DOHH2 (cell line): ENCODE data around the gene SCAMP3.
"Not testable (repeated sequence)": the region's sequence is repeated elsewhere in the genome, so short reads cannot be mapped to it uniquely, and the experiment has no call there.

Experiments
- H3F3A ChIP-seq: fragments of 200-600 bp; sonication (generic), shearing (Covaris generic); 2 replicates; pipeline ENCODE4 v1.6.0; 2016; ENCODE audit warnings: antibody characterized with exemption, mild to moderate bottlenecking; ENCODE audit not compliant: control insufficient read depth, insufficient read depth
- H3K27ac ChIP-seq: fragments of 200-600 bp; sonication (generic); 2 replicates; pipeline ENCODE4 v1.5.1; 2014; ENCODE audit warnings: low read depth, mild to moderate bottlenecking, low read length, moderate library complexity
- H3K27me3 ChIP-seq: fragments of 200-600 bp; sonication (generic); 2 replicates; pipeline ENCODE4 v1.6.1; 2014; ENCODE audit warnings: mild to moderate bottlenecking, low read length, mixed read lengths; ENCODE audit not compliant: control insufficient read depth
- H3K36me3 ChIP-seq: fragments of 200-600 bp; sonication (generic); 2 replicates; pipeline ENCODE4 v1.6.1; 2014; ENCODE audit warnings: mild to moderate bottlenecking, low read length, moderate library complexity, mixed read lengths; ENCODE audit not compliant: control insufficient read depth
- H3K4me1 ChIP-seq: fragments of 200-600 bp; sonication (generic); 2 replicates; pipeline ENCODE4 v1.6.1; 2014; ENCODE audit warnings: mild to moderate bottlenecking, low read length, mixed read lengths; ENCODE audit not compliant: control insufficient read depth
- H3K4me2 ChIP-seq: fragments of 200-600 bp; sonication (generic); 2 replicates; pipeline ENCODE4 v1.6.0; 2014; ENCODE audit warnings: mild to moderate bottlenecking, low read length, moderate library complexity
- H3K4me3 ChIP-seq: fragments of 200-600 bp; sonication (generic); 2 replicates; pipeline ENCODE4 v1.5.1; 2014; ENCODE audit warnings: mild to moderate bottlenecking, low read length, mixed read lengths
- H3K79me2 ChIP-seq: fragments of 200-600 bp; sonication (generic); 2 replicates; pipeline ENCODE4 v1.6.1; 2014; ENCODE audit warnings: mild to moderate bottlenecking, low read length, mixed read lengths; ENCODE audit not compliant: control insufficient read depth
- H3K9me2 ChIP-seq: fragments of 200-600 bp; sonication (generic); replicated peaks from 2 replicates; pipeline ENCODE4 v1.6.1; 2014; ENCODE audit warnings: mild to moderate bottlenecking, low read length, mixed read lengths; ENCODE audit not compliant: control insufficient read depth
- H3K9me3 ChIP-seq: fragments of 200-600 bp; sonication (generic); 2 replicates; pipeline ENCODE4 v1.6.1; 2014; ENCODE audit warnings: antibody characterized with exemption, low read length, mixed read lengths; ENCODE audit not compliant: control insufficient read depth, insufficient read depth
- H4K20me1 ChIP-seq: fragments of 200-600 bp; sonication (generic); 2 replicates; pipeline ENCODE4 v1.6.0; 2014; ENCODE audit warnings: low read depth, mild to moderate bottlenecking, antibody characterized with exemption, low read length, moderate library complexity; ENCODE audit not compliant: control insufficient read depth, insufficient read depth
- EZH2phosphoT487 ChIP-seq: fragments of 200-600 bp; sonication (generic); IDR thresholded peaks from 2 replicates; pipeline ENCODE4 v1.6.1; 2017; ENCODE audit warnings: borderline replicate concordance, mild to moderate bottlenecking, antibody characterized with exemption, low read length, moderate library complexity, mixed read lengths
- TF ChIP-seq, protein P1 (sequence below): fragments of 200-600 bp; sonication (generic); IDR thresholded peaks from one replicate; pipeline ENCODE4 v1.5.1; 2014; ENCODE audit warnings: antibody characterized with exemption, mild to moderate bottlenecking, low read depth, low read length; ENCODE audit not compliant: poor library complexity, severe bottlenecking

SCAMP3 gene

GRCh38 chr1:155250633-155251449 is 11.3 kb downstream of the SCAMP3 start:
- Histone ChIP-seq H3K9me3 (no peaks in the 10 kb centered on the region), H3K79me2 (peaks cover 13% of the 10 kb centered on the region), H3K36me3 (peaks cover 14% of the 10 kb centered on the region), H3K4me3 (peak overlapping the region; percentile 71), H3K4me2 (peak overlapping the region; percentile 64), H4K20me1 (no peaks in the 10 kb centered on the region), H3K27me3 (no peaks in the 10 kb centered on the region), H3K9me2 (no peaks in the 10 kb centered on the region), H3F3A (peaks cover 6% of the 10 kb centered on the region; the same call in 1 of the 2 replicates), H3K27ac (no peak overlapping the region), H3K4me1 (peaks cover 36% of the 10 kb centered on the region)
- TF ChIP-seq EZH2phosphoT487: no peak
- TF ChIP-seq, protein P1, sequence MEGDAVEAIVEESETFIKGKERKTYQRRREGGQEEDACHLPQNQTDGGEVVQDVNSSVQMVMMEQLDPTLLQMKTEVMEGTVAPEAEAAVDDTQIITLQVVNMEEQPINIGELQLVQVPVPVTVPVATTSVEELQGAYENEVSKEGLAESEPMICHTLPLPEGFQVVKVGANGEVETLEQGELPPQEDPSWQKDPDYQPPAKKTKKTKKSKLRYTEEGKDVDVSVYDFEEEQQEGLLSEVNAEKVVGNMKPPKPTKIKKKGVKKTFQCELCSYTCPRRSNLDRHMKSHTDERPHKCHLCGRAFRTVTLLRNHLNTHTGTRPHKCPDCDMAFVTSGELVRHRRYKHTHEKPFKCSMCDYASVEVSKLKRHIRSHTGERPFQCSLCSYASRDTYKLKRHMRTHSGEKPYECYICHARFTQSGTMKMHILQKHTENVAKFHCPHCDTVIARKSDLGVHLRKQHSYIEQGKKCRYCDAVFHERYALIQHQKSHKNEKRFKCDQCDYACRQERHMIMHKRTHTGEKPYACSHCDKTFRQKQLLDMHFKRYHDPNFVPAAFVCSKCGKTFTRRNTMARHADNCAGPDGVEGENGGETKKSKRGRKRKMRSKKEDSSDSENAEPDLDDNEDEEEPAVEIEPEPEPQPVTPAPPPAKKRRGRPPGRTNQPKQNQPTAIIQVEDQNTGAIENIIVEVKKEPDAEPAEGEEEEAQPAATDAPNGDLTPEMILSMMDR: peak; percentile 100

DNA sequence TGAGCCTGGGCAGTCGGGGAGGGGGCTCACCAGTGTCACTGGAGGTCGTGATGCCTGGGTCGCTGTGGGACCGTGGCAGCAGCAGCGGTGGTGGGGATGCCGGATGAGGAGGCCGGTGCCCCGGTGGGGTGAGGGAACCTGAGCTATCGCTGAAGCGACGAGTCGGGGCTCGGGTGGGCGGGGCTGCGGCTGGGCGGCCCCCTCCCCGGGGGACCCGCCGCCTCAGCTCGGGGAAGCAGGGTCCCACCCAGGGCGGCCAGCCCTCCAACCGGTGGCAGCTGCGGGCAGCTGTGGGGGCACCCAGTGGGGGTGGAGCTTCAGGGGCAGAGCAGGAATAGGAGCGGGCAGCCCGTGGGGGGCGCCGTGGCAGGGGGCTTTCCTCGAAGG is 11.9 kb downstream of the SCAMP3 start:
- H3K36me3 ChIP-seq: peaks cover 13% of the 10 kb centered on the region; the same call in 1 of the 2 replicates
- TF ChIP-seq EZH2phosphoT487: no peak
- TF ChIP-seq, protein P1: no peak
- H3K9me2 ChIP-seq: no peaks in the 10 kb centered on the region
- H4K20me1 ChIP-seq: no peaks in the 10 kb centered on the region
- peak overlapping the region; percentile 71 for H3K4me3 ChIP-seq
- peaks cover 13% of the 10 kb centered on the region for H3K79me2 ChIP-seq
- no peaks in the 10 kb centered on the region for H3K9me3 ChIP-seq
- peaks cover 34% of the 10 kb centered on the region for H3K4me1 ChIP-seq
- peak overlapping the region; percentile 64 for H3K4me2 ChIP-seq
- no peak overlapping the region for H3K27ac ChIP-seq
- no peaks in the 10 kb centered on the region for H3K27me3 ChIP-seq
- peaks cover 6% of the 10 kb centered on the region; the same call in 1 of the 2 replicates for H3F3A ChIP-seq

DNA sequence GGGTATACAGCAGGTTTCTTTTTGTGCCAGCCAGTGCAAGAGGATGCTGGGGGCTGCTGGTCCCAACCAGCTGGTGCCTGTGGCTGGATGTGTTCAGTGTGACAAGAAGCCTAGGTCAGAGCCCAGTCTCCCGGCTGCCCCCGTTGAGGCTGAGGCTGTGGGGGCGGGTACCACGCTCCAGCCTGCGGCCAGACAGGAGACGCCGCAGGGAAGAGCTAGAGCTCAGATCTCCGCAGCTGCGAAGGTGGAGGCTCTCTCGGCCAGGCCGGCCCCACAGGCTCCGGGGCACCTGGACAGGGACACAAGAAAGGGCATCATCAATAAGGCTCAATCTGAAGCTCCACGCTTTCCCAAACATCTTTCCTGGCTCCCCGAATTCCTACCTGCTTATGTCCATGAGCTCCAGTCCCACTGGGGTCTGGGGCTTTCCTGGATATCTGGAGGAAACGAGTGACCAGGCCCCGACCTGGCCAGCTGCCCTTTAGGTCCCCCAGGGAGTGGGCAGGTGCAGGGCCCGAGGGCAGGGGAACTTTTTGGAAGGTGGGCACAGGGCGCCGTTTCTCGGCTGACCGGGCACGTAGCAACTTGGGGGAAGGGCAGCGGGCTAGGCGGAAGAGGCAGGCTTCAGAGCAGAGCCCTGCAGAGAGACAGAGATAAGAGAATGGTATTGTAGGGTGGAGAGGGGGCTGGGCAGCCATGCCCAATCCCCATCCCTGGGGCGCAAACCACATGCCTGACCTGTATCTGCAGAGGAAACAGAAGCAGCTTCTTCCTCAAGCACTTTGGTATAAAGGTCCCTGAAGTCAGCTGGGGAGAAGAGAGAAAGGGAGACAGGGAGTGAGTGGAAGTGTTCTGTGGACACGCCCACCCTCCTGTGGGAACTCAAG is 14.2 kb downstream of the SCAMP3 start:
- Histone ChIP-seq H3K4me3 (no peak overlapping the region), H3K4me1 (peaks cover 28% of the 10 kb centered on the region), H3K27me3 (no peaks in the 10 kb centered on the region), H3K9me2 (no peaks in the 10 kb centered on the region), H3K4me2 (no peak overlapping the region), H4K20me1 (no peaks in the 10 kb centered on the region), H3K36me3 (peaks cover 20% of the 10 kb centered on the region), H3K79me2 (peaks cover 12% of the 10 kb centered on the region), H3F3A (peaks cover 6% of the 10 kb centered on the region; the same call in 1 of the 2 replicates), H3K27ac (no peak overlapping the region), H3K9me3 (no peaks in the 10 kb centered on the region)
- TF ChIP-seq, protein P1: no peak
- no peak for TF ChIP-seq EZH2phosphoT487

DNA sequence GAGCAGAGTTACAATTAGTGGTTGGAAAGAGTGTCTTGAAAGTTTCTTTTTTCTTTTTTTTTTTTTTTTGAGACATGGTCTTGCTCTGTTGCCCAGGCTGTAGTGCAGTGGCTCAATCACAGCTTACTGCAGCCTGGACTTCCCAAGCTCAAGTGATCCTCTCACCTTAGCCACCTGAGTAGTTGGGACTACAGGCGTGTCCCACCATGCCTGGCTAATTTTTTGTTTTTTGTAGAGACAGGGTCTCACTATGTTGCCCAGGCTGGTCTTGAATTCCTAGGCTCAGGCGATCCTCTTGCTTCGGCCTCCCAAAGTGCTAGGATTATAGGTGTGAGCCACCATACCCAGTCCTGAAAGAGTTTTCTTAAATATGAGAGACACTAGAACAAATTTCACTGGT is 15.4 kb downstream of the SCAMP3 start:
- not testable (repeated sequence) for H3K4me3 ChIP-seq, H4K20me1 ChIP-seq, H3K4me2 ChIP-seq, H3K9me3 ChIP-seq, H3K9me2 ChIP-seq, H3K27ac ChIP-seq, H3K27me3 ChIP-seq, H3F3A ChIP-seq
- Histone ChIP-seq H3K36me3 (peaks cover 21% of the 10 kb centered on the region), H3K79me2 (peaks cover 22% of the 10 kb centered on the region), H3K4me1 (peaks cover 38% of the 10 kb centered on the region)
